Measurements from ENCODE around the gene DEDD.

DEDD gene

GRCh38 chr1:161132410-161133219 is at the start of gene DEDD:
Gene DEDD (minus strand): TSS chr1:161132667. CDS start chr1:161124462, 8,205 bp downstream.
- DNase-seq: peak; percentile 98

- peak; percentile 53 for DNase-seq
Observed at GRCh38 chr1:161182214-161182613, 49.7 kb upstream of the DEDD start.

GRCh38 chr1:161180639-161181038 is 48.2 kb upstream of the DEDD start:
- DNase-seq: no peak

- DNase-seq: no peak
Observed at GRCh38 chr1:161179698-161180097, 47.2 kb upstream of the DEDD start.

- no peak for DNase-seq
Observed at GRCh38 chr1:161177936-161178244, 45.4 kb upstream of the DEDD start.

GRCh38 chr1:161177112-161177935 is 44.9 kb upstream of the DEDD start, which contains the start of gene B4GALT3:
Gene B4GALT3 (minus strand): TSS chr1:161177507. CDS start chr1:161176060, 1,447 bp downstream.
- DNase-seq: peak; percentile 74

- no peak for DNase-seq
Observed at GRCh38 chr1:161176468-161177111, 44.1 kb upstream of the DEDD start.

GRCh38 chr1:161175771-161176453 is 43.4 kb upstream of the DEDD start:
- no peak for DNase-seq

GRCh38 chr1:161174911-161175310 is 42.4 kb upstream of the DEDD start:
- DNase-seq: no peak

- no peak for DNase-seq
Observed at GRCh38 chr1:161173711-161174110, 41.2 kb upstream of the DEDD start.

GRCh38 chr1:161172776-161173376 is 40.4 kb upstream of the DEDD start:
- DNase-seq: peak; percentile 93

- DNase-seq: no peak
Observed at GRCh38 chr1:161172349-161172748, 39.9 kb upstream of the DEDD start.

- no peak for DNase-seq
Observed at GRCh38 chr1:161171696-161172095, 39.2 kb upstream of the DEDD start.

GRCh38 chr1:161171191-161171590 is 38.7 kb upstream of the DEDD start:
- DNase-seq: no peak

- no peak for DNase-seq
Observed at GRCh38 chr1:161168906-161169305, 36.4 kb upstream of the DEDD start.

- DNase-seq: no peak
Observed at GRCh38 chr1:161166669-161167548, 34.4 kb upstream of the DEDD start.

GRCh38 chr1:161165742-161166668 is 33.5 kb upstream of the DEDD start, which contains the start of gene PPOX:
Gene PPOX (plus strand): TSS chr1:161166426. CDS start chr1:161166848, 422 bp downstream.
- peak; percentile 96 for DNase-seq

GRCh38 chr1:161164901-161165610 is 32.6 kb upstream of the DEDD start:
- DNase-seq: no peak

- no peak for DNase-seq
Observed at GRCh38 chr1:161163793-161164192, 31.3 kb upstream of the DEDD start.
